Muscle layer of colon (tissue), 2 donors: ENCODE results near the gene PNKD.

Source experiments
- H3K27ac ChIP-seq: one replicate; pipeline ENCODE4 v1.7.0; 2013; ENCODE audit warnings: low read depth, mild to moderate bottlenecking, low read length, moderate library complexity
- H3K27me3 ChIP-seq, 2 donors: one replicate each; pipeline ENCODE4 v1.7.0; 2013; ENCODE audit warnings: low read length in 2 of 2, mild to moderate bottlenecking in 2 of 2; ENCODE audit not compliant: insufficient read depth in 2 of 2, control insufficient read depth in 1 of 2
- H3K36me3 ChIP-seq: one replicate; pipeline ENCODE4 v1.7.0; 2013; ENCODE audit warnings: mild to moderate bottlenecking, low read length; ENCODE audit not compliant: insufficient read depth
- H3K4me1 ChIP-seq: one replicate; pipeline ENCODE4 v1.7.0; 2013; ENCODE audit warnings: mild to moderate bottlenecking, low read length; ENCODE audit not compliant: insufficient read depth
- H3K4me3 ChIP-seq, 2 donors: one replicate each; pipeline ENCODE4 v1.7.0; 2013; ENCODE audit warnings: low read length in 2 of 2, low read depth in 1 of 2, mild to moderate bottlenecking in 1 of 2, moderate library complexity in 1 of 2
- H3K9ac ChIP-seq: one replicate; pipeline ENCODE4 v1.7.0; 2013; ENCODE audit warnings: low read length
- H3K9me3 ChIP-seq: one replicate; pipeline ENCODE4 v1.7.0; 2013; ENCODE audit warnings: mild to moderate bottlenecking, low read length
- donor health status: abdominal sarcoma.
- donor health status: Adenocarcinoma of cecum.

The PNKD gene

DNA sequence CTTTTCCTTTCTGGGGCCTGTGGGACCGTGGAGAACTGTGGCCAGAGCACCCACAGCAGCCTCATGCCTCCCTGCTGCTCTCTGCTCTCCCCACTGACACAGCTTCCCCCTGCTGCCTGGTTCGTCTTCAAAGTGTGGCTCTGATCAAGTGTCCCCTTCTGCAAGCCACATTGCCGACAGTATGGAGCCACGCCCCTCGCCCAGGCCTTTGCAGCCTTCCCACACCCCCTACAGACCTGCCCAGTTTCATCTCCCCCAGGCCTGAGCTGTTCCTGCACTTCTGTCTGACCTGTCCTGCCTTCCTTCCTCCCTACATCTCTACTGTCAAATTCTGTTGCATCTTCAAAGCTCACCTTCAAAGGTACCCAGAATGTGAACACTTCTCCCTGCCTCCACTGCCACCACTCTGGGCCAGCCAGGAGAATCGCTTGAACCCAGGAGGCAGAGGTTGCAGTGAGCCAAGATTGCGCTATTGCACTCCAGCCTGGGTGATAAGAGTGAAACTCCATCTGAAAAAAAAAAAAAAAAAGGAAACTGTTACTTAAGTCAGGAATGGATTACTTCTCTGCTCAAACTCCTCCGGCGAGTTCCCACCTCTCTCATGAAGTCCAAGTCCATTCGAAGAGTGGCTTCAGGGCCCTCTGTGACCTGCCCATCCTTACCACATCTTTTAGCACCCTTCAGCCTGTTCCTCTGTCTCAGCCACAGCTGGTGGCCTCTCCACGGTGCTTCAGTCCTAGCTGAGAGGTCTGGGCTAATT is 57.3 kb downstream of the PNKD start:
- peaks cover 7% of the 10 kb centered on the region for H3K4me1 ChIP-seq

DNA sequence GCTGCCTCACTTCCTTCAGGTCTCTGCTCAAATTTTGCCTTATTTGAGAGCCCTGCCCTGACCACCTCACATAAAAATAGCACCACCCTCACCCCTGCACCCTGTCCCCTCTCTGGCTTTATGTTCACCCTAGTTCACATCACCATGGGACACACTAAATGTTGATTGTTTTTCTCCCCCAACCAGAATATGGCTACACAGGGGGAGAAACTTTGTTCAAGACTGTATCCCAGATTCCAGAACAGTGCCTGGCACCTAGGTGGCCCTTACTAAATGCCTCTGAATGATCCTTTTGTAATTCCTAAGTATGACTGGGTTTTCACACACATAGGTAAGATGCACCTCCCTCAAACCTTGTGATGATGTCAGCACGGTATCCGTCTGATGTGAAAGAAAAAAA is 58.0 kb downstream of the PNKD start:
- no peak overlapping the region for H3K27ac ChIP-seq
- H3K4me3 ChIP-seq = no peak overlapping the region
- H3K36me3 ChIP-seq = no peaks in the 10 kb centered on the region
- peaks cover 7% of the 10 kb centered on the region for H3K4me1 ChIP-seq
- no peaks in the 10 kb centered on the region for H3K27me3 ChIP-seq
- no peak overlapping the region for H3K9ac ChIP-seq
- no peaks in the 10 kb centered on the region for H3K9me3 ChIP-seq

More for the DNA sequence above, 57.3 kb downstream of the PNKD start:
- Histone ChIP-seq H3K27me3 (no peaks in the 10 kb centered on the region), H3K27ac (no peak overlapping the region), H3K4me3 (no peak overlapping the region), H3K9me3 (no peaks in the 10 kb centered on the region), H3K9ac (no peak overlapping the region), H3K36me3 (no peaks in the 10 kb centered on the region)

DNA sequence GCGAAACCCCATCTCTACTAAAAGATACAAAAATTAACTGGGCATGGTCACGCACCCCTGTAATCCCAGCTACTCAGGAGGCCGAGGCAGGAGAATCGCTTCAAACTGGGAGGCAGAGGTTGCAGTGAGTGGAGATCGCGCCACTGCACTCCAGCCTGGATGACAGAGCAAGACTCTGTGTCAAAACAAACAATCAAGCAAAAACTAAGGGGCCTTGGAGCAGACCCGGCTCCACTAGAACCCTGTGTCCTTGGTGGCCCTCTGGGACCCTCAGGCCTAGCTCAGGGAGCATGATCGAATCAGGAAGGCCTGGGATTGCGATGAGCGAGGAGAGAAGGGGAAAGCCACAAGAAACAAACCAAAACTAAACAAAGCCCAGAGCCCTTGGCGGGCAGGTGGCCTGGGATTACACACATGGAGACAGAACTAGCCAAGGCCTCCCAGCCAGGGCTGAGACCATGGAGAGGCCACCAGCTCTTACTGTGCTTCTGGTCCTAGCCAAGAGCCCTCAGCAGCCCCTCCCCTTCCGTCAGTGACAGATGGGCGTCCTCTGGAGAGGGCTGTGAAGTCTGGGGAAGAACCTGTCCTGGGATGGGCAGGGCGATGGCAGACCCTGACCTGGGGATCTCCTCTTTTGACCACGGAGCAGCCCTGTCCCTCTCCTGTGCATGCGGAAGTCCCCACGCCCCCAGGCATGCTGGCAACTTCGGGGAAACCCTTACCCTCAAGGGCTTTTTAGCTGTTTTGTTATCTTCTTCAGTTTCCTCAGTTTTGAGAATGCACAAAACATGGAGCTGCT is 58.9 kb downstream of the PNKD start:
- H3K27ac ChIP-seq = no peak overlapping the region
- H3K4me3 ChIP-seq = no peak overlapping the region
- H3K9me3 ChIP-seq = no peaks in the 10 kb centered on the region
- H3K9ac ChIP-seq = no peak overlapping the region
- H3K36me3 ChIP-seq = no peaks in the 10 kb centered on the region
- no peaks in the 10 kb centered on the region for H3K4me1 ChIP-seq
- no peaks in the 10 kb centered on the region for H3K27me3 ChIP-seq

GRCh38 chr2:218329826-218330593 is 59.7 kb downstream of the PNKD start:
- Histone ChIP-seq H3K27me3 (no peaks in the 10 kb centered on the region), H3K4me3 (no peak overlapping the region)

GRCh38 chr2:218331745-218332144 is 61.4 kb downstream of the PNKD start:
- Histone ChIP-seq H3K27me3 (no peaks in the 10 kb centered on the region), H3K9me3 (no peaks in the 10 kb centered on the region), H3K4me3 (no peak overlapping the region), H3K9ac (no peak overlapping the region), H3K4me1 (no peaks in the 10 kb centered on the region), H3K27ac (no peak overlapping the region), H3K36me3 (no peaks in the 10 kb centered on the region)

More at GRCh38 chr2:218329826-218330593, 59.7 kb downstream of the PNKD start:
- H3K4me1 ChIP-seq = no peaks in the 10 kb centered on the region
- no peaks in the 10 kb centered on the region for H3K9me3 ChIP-seq
- no peak overlapping the region for H3K27ac ChIP-seq
- H3K36me3 ChIP-seq = no peaks in the 10 kb centered on the region
- no peak overlapping the region for H3K9ac ChIP-seq

DNA sequence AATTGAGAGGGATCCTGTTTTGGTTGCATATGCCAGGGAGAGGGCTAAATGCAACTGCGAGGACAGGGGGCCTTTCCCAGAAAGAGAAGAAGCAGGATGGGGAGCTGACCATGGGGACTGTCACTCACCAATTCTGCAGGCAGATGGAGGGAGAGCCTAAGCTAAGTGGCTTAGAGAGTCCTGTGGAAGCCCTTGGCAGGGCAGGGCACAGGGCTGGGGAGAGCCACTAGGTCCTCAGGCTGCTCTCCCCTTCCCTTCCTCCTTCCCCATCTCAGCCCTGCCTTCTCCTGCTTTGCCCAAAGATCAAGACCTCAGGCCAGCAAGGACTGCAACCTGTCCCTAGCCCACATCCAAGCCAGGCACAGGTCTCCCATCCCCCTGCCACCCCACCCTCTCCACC is 62.0 kb downstream of the PNKD start:
- no peak overlapping the region for H3K4me3 ChIP-seq
- H3K9me3 ChIP-seq = no peaks in the 10 kb centered on the region
- H3K9ac ChIP-seq = no peak overlapping the region
- H3K27ac ChIP-seq = no peak overlapping the region
- H3K4me1 ChIP-seq = no peaks in the 10 kb centered on the region
- no peaks in the 10 kb centered on the region for H3K36me3 ChIP-seq
- no peaks in the 10 kb centered on the region for H3K27me3 ChIP-seq

GRCh38 chr2:218332920-218333645 is 62.8 kb downstream of the PNKD start:
- no peak overlapping the region for H3K9ac ChIP-seq
- no peak overlapping the region for H3K4me3 ChIP-seq
- no peaks in the 10 kb centered on the region for H3K9me3 ChIP-seq
- no peaks in the 10 kb centered on the region for H3K36me3 ChIP-seq
- H3K27me3 ChIP-seq = no peaks in the 10 kb centered on the region
- no peak overlapping the region for H3K27ac ChIP-seq
- H3K4me1 ChIP-seq = no peaks in the 10 kb centered on the region

- no peak overlapping the region for H3K27ac ChIP-seq
- no peak overlapping the region for H3K9ac ChIP-seq
- H3K4me1 ChIP-seq = no peaks in the 10 kb centered on the region
- H3K4me3 ChIP-seq = no peak overlapping the region
- no peaks in the 10 kb centered on the region for H3K27me3 ChIP-seq
- no peaks in the 10 kb centered on the region for H3K36me3 ChIP-seq
- no peaks in the 10 kb centered on the region for H3K9me3 ChIP-seq
Measured at GRCh38 chr2:218334531-218334930, 64.2 kb downstream of the PNKD start.

- Histone ChIP-seq H3K27ac (no peak overlapping the region), H3K27me3 (no peaks in the 10 kb centered on the region), H3K4me3 (no peak overlapping the region), H3K36me3 (no peaks in the 10 kb centered on the region), H3K9ac (no peak overlapping the region), H3K9me3 (no peaks in the 10 kb centered on the region), H3K4me1 (no peaks in the 10 kb centered on the region)
Measured at GRCh38 chr2:218340656-218341055, 70.3 kb downstream of the PNKD start.

DNA sequence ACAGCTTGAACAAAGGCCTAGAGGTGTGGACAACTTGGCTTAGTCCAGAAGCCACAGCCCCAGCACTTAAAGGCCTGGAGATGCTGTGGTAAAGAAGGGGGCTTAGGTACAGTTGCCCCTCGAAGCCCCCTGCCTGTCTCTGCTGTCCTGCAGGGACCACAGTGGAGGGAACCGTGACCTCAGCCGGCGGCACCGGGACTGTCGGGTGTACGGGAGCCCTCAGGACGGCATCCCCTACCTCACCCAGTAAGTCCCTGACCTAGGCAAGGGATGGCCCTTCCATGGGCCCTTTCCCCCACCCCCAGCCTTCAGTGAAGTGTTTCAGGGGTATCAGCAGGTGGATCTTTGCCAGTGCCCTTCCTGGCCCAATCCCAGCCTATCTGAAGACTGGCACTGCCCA is 71.1 kb downstream of the PNKD start:
- Histone ChIP-seq H3K27ac (no peak overlapping the region), H3K4me3 (no peak overlapping the region), H3K36me3 (no peaks in the 10 kb centered on the region), H3K27me3 (no peaks in the 10 kb centered on the region), H3K9ac (no peak overlapping the region), H3K9me3 (no peaks in the 10 kb centered on the region), H3K4me1 (no peaks in the 10 kb centered on the region)

GRCh38 chr2:218342837-218343236 is 72.5 kb downstream of the PNKD start:
- H3K36me3 ChIP-seq = no peaks in the 10 kb centered on the region

More at GRCh38 chr2:218342837-218343236, 72.5 kb downstream of the PNKD start:
- H3K27me3 ChIP-seq = no peaks in the 10 kb centered on the region
- no peak overlapping the region for H3K4me3 ChIP-seq
- no peaks in the 10 kb centered on the region for H3K9me3 ChIP-seq
- no peaks in the 10 kb centered on the region for H3K4me1 ChIP-seq
- no peak overlapping the region for H3K27ac ChIP-seq
- H3K9ac ChIP-seq = no peak overlapping the region
